ENCODE results near the gene B4GALT1.

B4GALT1 gene, protein sequence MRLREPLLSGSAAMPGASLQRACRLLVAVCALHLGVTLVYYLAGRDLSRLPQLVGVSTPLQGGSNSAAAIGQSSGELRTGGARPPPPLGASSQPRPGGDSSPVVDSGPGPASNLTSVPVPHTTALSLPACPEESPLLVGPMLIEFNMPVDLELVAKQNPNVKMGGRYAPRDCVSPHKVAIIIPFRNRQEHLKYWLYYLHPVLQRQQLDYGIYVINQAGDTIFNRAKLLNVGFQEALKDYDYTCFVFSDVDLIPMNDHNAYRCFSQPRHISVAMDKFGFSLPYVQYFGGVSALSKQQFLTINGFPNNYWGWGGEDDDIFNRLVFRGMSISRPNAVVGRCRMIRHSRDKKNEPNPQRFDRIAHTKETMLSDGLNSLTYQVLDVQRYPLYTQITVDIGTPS

DNA sequence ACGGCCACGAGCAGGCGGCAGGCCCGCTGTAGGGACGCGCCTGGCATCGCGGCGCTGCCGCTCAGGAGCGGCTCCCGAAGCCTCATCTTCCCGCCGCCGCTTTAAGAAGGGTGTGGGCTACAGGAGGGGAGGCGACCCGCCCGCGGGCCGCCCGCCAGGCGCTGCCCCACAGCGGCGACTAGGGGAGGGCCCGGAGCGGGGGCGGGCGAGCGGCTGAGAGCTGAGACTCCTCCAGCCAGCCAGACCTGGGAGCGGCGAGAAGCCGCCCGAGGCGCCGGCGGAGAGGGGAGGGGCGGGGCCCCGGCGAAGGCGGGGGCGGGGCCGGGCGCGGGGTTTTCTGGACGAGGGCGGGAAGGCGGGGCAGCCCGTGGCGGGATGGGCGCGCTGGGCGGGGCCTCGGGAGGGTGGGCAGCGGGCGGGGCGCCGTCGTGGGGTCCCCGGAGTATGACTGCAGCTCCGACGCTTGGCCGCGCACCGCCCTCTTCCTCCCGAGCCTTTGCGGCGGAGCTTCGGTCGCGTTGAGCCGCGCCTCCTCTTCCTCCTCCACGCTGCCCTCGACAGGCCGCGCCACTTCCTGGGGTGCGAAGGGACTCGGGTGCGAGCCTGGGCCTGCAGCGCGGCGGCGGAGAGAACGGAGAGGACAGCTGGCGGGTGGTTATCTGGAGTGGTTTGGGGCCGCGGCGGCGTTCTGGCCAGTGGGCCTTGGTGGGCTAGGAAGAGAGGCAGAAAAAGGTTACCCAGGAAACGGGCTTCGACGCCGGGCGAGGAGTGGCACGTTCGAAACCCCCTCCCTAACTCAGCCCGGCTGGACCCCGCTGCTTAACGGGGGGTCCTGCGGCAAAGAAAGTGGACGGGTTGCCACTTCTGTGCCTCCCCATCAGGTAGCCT, at the start of gene B4GALT1:
TSS of gene B4GALT1 (minus strand) at position 253 of the 888 bp plus-strand sequence. CDS start at position 86, 167 bp downstream.
- no peak for TF ChIP-seq GATA2 (IDR thresholded peaks at IDR 0.05; ENCODE audit: low read depth, low read length)
- TF ChIP-seq GATA3 (IDR thresholded peaks at IDR 0.05; ENCODE audit: low read depth, low read length), result no peak

DNA sequence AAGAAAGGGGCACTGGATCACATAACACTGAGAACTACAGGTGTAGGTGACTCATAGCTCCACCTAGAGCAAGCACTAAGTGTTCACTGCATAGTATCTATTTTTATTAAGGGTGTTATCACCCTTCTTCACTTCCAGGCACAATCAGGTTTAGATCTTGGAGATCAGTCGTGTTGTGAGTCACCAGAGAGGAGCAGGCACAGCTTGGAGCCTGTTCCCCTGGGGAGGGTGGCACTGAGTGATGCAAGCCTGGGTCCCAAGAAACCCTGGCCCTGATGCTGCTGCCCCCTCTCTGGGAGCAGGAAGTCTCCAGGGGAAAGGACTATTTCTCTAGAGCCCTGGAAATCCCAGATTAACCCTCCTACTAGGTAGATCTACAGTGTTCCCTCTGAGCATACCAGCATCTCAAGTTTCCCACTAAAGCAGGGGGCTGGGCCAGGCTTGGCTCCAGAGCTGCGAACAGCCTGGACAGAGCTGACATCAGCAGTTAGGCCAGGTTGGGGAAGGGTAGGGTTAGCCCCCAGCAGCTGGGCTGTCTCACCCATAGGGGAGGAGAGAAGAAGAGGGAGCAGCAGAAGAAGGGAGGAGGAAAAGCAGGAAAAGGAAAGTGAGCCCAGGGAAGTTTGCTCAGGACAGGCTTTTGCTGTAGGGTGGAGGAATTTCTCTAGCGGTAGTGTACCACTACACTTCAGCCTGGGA, 44.7 kb upstream of the B4GALT1 start:
- no peak for TF ChIP-seq GATA2 (IDR thresholded peaks at IDR 0.05; ENCODE audit: low read depth, low read length)
- no peak for TF ChIP-seq GATA3 (IDR thresholded peaks at IDR 0.05; ENCODE audit: low read depth, low read length)

DNA sequence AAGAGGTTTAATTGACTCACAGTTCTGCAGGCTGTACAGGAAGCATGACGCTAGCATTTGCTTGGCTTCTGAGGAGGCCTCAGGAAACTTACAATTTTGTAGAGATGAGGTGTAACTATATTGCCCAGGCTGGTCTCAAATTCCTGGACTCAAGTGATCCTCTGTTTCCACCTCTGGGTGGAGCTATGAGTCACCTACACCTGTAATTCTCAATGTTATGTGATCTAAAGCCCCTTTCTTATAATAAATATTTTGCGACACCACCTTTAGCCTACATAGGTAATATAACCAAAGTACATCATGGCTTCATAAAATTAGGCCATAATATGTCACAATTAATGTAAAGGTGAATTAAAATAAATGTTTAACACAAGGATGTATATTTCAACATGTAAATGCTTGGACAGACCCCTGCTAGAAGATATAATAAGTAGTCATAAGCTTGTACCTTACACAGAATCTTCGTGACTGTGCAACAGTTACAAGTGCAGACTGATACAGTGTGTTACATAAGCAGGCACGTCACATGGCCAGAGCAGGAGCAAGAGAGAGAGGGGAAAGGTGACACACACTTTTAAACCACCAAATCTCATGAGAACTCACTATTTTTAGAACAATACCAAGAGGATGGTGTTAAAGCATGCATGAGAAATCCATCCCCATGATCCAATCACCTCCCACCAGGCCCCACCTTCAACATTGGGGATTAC, 43.0 kb upstream of the B4GALT1 start:
- no peak for TF ChIP-seq GATA2 (IDR thresholded peaks at IDR 0.05; ENCODE audit: low read depth, low read length)
- TF ChIP-seq GATA3 (IDR thresholded peaks at IDR 0.05; ENCODE audit: low read depth, low read length), result no peak

- TF ChIP-seq GATA3 (IDR thresholded peaks at IDR 0.05; ENCODE audit: low read depth, low read length) (no peak), GATA2 (IDR thresholded peaks at IDR 0.05; ENCODE audit: low read depth, low read length) (no peak)
Observed at GRCh38 chr9:33209394-33209793, 42.3 kb upstream of the B4GALT1 start.

DNA sequence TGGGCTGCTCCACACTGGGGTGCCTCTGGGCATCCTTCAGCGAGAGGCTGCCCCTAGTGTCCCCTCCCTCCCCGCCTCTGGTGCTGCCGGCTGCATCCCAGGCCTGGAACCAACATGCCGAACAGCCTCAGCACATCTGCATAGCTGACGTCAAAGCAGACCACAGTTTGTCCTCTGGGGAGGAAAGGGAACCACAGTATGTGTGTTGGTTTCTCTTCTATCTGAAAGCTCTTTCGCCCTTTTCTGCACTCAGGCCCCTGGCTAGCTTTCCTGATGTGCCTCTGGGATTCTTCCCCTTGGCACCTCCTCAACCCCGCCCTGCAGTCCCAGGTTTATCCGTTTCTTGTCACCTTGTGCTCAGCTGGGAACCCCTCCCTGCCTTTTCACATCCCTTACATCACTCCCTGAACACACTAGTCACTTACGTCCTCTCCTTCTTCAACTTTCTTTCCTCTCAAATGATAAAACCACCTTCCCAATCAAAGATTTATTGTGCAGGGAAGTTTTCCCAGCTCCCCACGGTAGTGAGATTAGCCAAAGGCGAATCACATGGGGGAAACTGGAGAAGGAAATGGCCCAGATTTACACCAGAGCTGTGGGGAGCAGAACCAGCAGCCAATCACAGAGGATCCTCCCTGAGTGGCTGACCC, 35.5 kb upstream of the B4GALT1 start:
- TF ChIP-seq GATA2 (IDR thresholded peaks at IDR 0.05; ENCODE audit: low read depth, low read length) (no peak), GATA3 (IDR thresholded peaks at IDR 0.05; ENCODE audit: low read depth, low read length) (no peak)

- TF ChIP-seq GATA2 (IDR thresholded peaks at IDR 0.05; ENCODE audit: low read depth, low read length), result no peak
- TF ChIP-seq GATA3 (IDR thresholded peaks at IDR 0.05; ENCODE audit: low read depth, low read length), result no peak
Observed at GRCh38 chr9:33202018-33202417, 34.9 kb upstream of the B4GALT1 start.

- TF ChIP-seq GATA3 (IDR thresholded peaks at IDR 0.05; ENCODE audit: low read depth, low read length) (no peak), GATA2 (IDR thresholded peaks at IDR 0.05; ENCODE audit: low read depth, low read length) (no peak)
Observed at GRCh38 chr9:33198165-33198564, 31.0 kb upstream of the B4GALT1 start.

DNA sequence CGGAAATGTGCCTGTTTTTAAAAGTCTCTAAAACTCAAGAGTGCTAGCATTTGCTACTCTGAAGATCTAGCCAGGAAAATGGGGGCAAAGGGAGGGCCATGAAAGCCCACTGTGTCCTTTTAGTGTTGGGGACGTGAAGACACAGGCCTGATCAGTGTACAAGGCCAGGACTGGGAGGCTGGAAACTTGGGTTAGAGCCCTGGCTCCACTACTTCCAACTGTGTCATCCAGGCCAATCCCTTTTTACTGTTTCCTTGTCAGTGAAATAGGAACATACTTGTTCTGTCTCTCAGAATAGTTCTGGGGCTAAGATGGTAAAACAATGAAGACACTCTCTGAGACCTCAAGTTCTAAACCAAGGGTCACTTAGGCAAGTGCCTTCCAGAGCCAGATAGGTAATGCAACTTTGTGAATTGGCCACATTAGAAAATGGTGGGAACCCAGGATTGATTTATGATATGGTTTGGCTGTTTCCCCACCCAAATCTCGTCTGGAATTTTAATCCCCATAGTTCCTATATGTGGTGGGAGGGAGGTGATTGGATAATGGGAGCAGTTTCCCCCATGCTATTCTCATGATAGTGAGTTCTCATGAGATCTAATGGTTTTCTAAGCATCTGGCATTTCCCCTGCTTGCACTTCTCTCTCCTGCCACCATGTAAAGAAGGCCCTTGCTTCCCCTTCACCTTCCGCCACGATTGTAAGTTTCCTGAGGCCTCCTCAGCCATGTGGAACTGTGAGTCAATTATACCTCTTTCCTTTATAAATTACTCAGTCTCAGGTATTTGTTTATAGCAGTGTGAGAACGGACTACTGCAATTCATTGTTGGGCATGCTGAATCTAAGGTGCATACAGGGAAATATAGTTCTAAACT, 30.4 kb upstream of the B4GALT1 start:
- TF ChIP-seq GATA3 (IDR thresholded peaks at IDR 0.05; ENCODE audit: low read depth, low read length) (no peak), GATA2 (IDR thresholded peaks at IDR 0.05; ENCODE audit: low read depth, low read length) (no peak)

DNA sequence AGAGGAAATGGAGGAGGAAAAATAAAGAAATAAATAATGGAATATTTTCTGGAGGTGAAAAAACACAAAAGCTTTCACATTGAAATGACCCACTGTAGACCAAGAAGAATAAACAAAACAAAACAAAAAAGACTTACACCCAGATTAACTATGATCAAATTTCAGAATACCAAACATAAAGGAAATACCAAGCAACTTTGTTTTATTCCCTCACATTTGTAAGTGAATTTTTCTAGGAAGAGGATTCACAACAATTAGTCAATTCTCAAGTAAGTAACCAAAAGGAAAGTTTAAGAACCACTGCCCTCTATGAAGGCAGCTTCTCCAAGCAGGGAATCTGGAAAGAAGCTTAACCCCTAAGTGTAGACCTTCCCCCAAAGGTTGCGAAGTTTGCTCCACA, 29.6 kb upstream of the B4GALT1 start:
- TF ChIP-seq GATA2 (IDR thresholded peaks at IDR 0.05; ENCODE audit: low read depth, low read length) (no peak), GATA3 (IDR thresholded peaks at IDR 0.05; ENCODE audit: low read depth, low read length) (no peak)

DNA sequence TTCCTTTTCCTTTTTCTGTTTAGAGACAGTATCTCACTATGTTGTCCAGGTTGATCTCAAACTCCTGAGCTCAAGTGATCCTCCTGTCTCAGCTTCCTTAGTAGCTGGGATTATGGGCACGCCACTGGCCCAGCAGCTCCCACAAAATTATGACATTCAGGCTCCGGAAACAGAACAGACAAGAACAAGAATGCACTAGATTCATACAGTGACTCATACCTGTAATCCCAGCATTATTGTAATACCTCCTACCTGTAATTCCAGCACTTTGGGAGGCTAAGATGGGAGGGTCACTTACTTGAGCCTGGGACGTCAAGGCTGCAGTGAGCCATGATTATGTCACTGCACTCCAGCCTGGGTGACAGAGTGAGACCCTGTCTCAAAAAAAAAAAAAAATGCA, 26.7 kb upstream of the B4GALT1 start:
- TF ChIP-seq GATA2 (IDR thresholded peaks at IDR 0.05; ENCODE audit: low read depth, low read length), result no peak
- no peak for TF ChIP-seq GATA3 (IDR thresholded peaks at IDR 0.05; ENCODE audit: low read depth, low read length)

DNA sequence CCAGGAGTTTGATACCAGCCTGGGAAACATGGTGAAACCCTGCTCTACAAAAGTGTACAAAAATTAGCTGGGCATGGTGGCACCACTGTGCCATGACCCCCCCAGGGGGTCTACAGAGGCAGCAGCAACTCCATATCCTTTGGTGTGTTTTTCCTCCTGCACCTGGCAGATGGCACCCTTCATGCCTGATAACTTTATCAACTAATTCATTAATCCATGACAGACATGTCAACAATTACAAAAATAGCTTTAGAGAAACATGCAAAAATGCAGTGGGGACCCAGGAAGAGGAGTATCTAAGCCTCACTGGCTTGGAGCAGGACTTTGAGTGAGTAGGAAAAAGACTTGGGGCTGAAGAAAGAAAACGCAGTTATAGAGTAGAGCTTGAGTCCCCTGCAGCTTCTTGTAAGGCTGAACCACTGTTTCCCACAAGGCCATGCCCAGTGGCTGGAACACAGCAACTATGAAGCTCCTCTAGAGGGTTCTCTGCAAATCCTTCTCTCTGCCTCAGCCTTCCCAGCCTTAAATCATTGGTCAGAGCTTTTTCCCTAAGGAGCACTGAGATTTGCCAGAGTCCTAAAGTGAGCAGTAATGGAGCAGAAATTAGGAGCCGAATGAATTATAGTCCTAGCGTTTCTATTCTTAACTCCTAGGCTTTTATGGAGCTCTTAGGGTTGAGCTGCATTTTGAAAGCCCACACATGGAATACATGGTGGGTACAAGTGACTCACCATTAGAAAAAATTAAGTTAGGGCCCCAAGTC, 25.5 kb upstream of the B4GALT1 start:
- TF ChIP-seq GATA2 (IDR thresholded peaks at IDR 0.05; ENCODE audit: low read depth, low read length), result no peak
- no peak for TF ChIP-seq GATA3 (IDR thresholded peaks at IDR 0.05; ENCODE audit: low read depth, low read length)
